ENCODE measurements around the gene SLAMF1.

Gene SLAMF1

GRCh38 chr1:160679893-160680292, 33.0 kb upstream of the SLAMF1 start:
- H3K27ac ChIP-seq: no peak overlapping the region
- TF ChIP-seq CTCF (conservative IDR thresholded peaks at IDR 0.05) (no peak), ZFX (IDR thresholded peaks at IDR 0.05) (no peak)

- H3K27ac ChIP-seq: no peak overlapping the region
- no peak for TF ChIP-seq CTCF (conservative IDR thresholded peaks at IDR 0.05)
- no peak for TF ChIP-seq ZFX (IDR thresholded peaks at IDR 0.05)
Measured at GRCh38 chr1:160676869-160677597, 30.2 kb upstream of the SLAMF1 start.

- H3K27ac ChIP-seq: no peak overlapping the region
Measured at GRCh38 chr1:160675641-160676410, 29.0 kb upstream of the SLAMF1 start.

GRCh38 chr1:160674415-160674814, 27.6 kb upstream of the SLAMF1 start:
- no peak overlapping the region for H3K27ac ChIP-seq
- TF ChIP-seq CTCF (conservative IDR thresholded peaks at IDR 0.05): no peak
- no peak for TF ChIP-seq ZFX (IDR thresholded peaks at IDR 0.05)

More at GRCh38 chr1:160675641-160676410, 29.0 kb upstream of the SLAMF1 start:
- peak; percentile 94 for TF ChIP-seq CTCF (conservative IDR thresholded peaks at IDR 0.05)
- no peak for TF ChIP-seq ZFX (IDR thresholded peaks at IDR 0.05)

- TF ChIP-seq ZFX (IDR thresholded peaks at IDR 0.05) (no peak), CTCF (conservative IDR thresholded peaks at IDR 0.05) (no peak)
- H3K27ac ChIP-seq: no peak overlapping the region
Measured at GRCh38 chr1:160672789-160673695, 26.2 kb upstream of the SLAMF1 start.

- TF ChIP-seq CTCF (conservative IDR thresholded peaks at IDR 0.05) (no peak), ZFX (IDR thresholded peaks at IDR 0.05) (no peak)
- no peak overlapping the region for H3K27ac ChIP-seq
Measured at GRCh38 chr1:160671603-160672517, 25.0 kb upstream of the SLAMF1 start.

Measured in C4-2B (cell line).